SKM-1 treated with dmso at 0.1 percent for 144 hours (cell line): Measurements from ENCODE around the gene SNX27.

Experiments used
- DNase-seq: peaks from one replicate; lab custom pipeline; 2025; ENCODE audit not compliant: unreplicated experiment; lab: John Stamatoyannopoulos, UW

SNX27 gene

GRCh38 chr1:151702936-151703335 lies 91.1 kb downstream of the SNX27 start:
- DNase-seq, result no peak

GRCh38 chr1:151703813-151704212 lies 92.0 kb downstream of the SNX27 start:
- DNase-seq, result no peak

DNA sequence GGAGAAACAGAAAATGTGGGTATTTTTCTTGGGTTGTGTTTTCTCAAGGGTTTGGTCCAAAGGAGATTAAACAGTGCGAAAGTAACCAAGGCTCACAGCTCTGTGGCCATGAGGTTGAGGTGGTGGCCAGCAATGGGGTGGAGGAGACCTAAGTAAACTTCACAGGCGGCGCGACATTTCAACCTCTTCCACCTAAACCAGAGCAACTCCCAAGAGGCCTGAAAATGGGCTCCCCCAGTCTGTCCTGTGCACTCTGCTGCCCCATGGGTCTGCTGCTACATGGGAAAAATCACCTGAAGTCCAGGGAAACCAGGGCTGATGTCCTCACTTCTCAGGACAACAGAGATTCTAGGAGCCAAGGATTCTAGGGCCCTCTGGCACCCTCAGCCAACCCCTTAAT lies 92.4 kb downstream of the SNX27 start:
- DNase-seq, result no peak

DNA sequence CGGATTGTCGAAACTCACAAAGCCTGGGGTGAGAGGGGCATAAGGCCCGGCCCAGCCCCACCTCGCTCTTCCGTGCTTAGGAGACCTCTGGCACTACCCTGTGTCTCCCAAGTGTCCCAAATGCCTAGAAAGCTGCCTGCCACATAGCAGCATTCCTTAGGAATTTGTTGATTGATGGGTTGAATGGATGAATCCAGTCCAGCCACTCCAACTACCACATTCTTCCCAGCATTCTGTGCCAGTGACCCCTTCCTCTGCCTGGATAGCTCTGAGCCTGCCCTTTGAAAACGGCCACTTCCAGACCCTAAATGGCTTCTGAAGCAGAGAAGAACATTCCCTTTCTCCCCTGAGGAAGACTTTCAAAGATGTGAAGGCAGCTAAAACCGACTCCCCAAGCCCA lies 93.3 kb downstream of the SNX27 start:
- no peak for DNase-seq

- no peak for DNase-seq
These were observed 94.1 kb downstream of the SNX27 start for GRCh38 chr1:151705753-151706463.

DNA sequence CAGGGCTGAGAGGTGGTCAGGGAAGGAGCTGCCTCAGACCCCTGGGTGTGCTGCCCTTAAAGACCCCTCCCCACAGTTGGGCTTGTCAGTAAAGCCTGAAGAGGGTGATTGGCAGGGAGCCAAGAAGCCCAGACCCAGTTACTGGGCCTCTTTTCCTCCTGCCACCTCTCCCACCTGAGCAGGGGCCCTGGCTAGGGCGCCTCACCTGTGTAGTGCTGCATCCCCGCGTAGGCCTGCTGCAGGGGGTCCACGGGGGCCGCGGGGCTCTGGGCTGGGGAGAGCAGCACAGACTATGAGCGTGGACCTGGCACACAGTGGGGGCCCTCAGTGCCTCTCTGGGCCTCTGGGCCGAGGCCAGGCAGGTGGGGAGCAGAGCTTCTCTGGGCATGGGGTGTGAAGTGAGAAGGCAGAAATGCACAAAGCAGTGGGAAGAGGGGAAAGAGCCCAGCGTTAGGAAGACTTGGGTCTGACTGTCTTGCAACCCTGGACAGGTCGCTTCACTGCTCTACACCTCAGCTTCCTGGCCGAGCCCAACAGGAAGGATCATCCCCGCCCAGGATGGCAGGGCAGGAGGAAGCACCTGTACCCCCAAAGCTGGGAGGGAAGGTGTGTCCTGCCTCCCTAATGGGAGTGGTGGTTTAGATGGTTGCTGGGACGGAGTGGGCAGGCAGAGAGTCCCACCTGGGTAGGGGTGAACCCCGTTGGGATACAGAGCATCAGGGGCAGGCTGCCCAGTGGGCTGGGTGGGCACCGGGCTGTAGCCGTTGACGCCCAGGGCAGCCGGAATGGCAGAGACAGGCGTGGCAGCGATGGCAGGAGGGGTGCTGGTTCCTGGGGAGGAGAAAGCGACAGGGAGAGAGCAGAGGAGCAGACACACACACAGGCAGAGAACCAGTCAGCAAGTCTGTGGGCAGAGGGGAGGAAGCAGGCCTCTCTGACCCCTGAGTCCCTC lies 94.9 kb downstream of the SNX27 start:
- DNase-seq, result no peak

- peak; percentile 39 for DNase-seq
These were observed 95.8 kb downstream of the SNX27 start for GRCh38 chr1:151707541-151708065.

DNA sequence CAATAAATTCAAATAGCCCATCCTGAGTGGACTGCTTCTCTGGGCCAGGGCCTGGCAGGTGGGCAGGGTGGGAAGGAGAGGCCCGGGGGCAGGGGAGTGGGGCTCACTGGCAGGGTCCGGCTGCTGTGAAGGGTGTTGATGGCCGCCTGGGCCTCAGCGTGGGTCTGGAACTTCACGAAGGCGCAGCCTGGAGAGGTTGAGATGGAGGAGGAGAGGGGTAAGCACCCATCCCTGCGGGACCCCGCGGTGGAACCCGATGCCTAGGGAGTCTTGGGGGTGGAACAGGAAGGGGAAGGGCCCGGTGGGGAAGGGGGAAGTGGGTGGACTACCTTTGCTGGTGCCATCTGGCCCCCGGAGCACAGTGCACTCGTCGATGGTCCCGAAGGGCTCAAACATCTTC lies 97.0 kb downstream of the SNX27 start:
- DNase-seq, result no peak

DNA sequence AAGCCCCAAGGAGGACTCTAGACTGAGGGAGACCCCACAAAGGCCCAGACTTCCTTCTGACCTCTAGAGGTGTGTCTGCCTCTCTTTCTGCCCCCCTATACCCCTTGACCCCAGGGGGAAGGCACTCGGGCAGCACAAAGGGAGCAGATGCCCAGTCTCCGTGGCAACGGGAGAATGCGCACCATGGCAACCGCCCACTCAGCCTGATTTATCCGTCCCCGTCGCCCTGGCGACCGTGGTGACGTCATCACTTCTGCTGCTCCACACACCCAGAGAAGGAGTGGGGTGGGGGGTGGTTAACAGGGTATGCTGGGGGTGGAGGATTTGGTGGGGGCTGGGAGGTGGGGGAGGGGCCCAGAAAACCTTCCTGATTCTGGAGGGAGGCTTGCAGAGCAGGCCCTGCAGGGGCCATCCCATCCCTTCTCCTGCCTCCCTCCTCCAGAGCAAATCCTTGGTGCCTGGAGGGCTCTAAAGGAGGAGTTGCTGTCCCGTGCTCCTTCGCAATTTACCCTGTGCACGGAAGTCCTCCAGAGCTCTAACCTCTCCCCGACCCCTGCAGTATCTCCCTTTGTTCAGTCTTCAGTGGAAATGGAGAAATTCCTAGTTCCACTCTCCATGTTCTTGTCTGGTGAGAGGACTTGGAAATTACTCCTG lies 98.5 kb downstream of the SNX27 start:
- DNase-seq, result no peak

- no peak for DNase-seq
These were observed 99.4 kb downstream of the SNX27 start for GRCh38 chr1:151711044-151711800.

DNA sequence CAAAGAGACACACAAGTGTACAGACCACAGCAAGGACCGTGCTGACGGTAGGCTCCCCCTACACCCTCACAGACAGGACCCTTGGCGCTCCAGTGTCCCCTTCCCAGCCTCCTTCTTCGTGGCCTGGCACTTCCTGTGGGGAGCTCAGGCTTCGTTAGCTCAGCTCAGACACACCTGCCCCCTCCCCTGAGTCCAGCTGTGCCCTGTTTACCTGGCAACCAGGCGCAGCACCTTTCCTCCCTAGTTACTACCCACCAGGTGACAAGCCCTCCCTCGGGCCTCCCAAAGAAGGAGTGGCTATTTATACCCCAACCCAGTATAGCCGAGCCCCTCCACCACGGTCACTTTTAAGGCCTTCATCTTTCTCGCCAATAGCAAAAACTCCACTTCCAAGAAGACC lies 100.1 kb downstream of the SNX27 start:
- no peak for DNase-seq

- no peak for DNase-seq
These were observed 101.2 kb downstream of the SNX27 start for GRCh38 chr1:151713044-151713443.

- DNase-seq, result no peak
These were observed 102.0 kb downstream of the SNX27 start for GRCh38 chr1:151713874-151714273.

DNA sequence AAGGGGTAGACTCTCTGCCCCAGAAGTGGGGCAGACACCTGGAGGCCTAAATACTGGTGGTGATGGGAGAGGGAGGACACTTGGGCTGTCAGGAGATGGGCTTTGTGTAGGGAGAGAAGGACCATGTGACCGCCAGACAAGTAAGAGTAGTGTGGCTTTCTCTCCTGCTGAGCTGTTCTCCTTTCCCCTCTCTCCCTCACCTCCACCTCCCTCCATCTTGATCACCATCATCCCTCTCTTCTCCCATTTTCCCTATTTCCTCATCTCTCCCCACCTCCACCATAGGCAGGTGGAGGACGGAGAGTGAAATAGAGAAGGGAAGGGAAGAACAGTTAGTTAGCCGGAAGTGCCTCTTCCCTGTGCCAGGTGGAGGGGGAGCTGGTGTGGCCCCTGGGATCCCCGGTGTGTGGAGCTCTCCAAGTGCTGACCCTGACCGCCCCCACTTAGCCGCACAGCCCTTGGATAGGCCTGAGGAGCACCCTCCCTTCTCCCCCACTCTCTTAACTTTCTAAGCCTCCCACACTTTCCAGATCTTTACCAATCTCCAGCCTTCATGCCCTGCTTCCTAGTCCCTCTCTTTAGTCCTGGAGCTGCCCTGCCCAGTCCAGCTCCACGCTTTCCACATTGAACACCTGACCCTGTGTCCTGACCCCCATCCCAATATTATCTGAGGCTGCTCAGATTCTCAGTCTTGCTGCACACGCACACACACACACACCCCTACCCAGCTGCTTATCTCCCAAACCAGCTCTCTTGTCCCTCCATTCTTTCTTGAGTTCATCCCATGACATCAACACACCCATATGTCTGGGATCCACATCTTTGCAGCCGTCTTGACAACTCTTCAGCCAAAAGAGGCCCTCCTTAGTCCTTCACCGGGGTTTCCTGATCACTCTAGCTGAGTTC lies 103.2 kb downstream of the SNX27 start:
- DNase-seq, result no peak

DNA sequence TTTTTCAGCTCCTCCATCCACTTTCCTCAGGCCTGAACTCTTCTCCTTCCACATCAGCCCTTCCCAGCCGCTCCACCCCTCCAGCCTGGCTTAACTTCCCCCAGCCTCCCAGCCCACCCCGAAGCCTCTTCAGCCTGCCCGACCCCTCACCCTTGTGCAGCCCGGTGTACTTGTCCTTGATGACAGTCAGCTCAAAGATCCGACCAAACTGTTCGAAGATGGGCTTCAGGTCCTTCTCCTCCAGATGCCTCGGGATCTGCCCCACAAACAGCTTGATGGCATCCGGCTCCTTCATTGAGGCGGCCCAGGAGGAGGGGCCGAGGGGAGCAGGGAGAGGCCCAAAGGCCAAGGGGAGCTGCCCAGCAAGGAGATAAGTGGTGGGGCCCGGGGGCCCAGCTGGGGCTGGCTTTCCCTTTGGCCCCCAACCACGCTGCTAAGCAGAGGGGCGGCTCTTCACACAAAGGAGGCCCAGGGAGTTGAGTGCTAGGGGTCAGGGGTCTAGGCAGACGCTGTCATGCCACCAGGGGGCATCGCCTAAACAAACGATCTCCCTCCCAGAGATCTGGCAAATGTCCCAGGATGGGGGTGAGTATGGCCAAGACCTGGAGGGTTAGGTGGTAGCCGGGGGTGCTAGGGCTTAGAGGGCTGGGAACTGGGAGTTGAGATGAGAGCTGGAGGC lies 104.0 kb downstream of the SNX27 start:
- DNase-seq, result no peak

GRCh38 chr1:151716405-151716762 lies 104.5 kb downstream of the SNX27 start:
- no peak for DNase-seq

GRCh38 chr1:151716771-151717631 lies 105.2 kb downstream of the SNX27 start, which contains the start of gene CELF3:
Gene CELF3 (minus strand): TSS chr1:151716803. CDS start chr1:151716020, 783 bp downstream.
- DNase-seq, result no peak

GRCh38 chr1:151718011-151718431 lies 106.2 kb downstream of the SNX27 start:
- DNase-seq, result no peak
